MG63 (cell line): ENCODE data around the gene MYH10. TPM values are rescaled to one million over a fixed set of nuclear protein-coding genes. Genes with fewer than 3 reads are reported as not detected.

Experiments
- DNase-seq: peaks from one replicate; pipeline ENCODE4 v3.0.0-alpha.2; 2020
- H3K27me3 ChIP-seq: fragments of 250-450 bp; sonication (Bioruptor Pico); 2 replicates; pipeline ENCODE4 v1.5.1; 2020; ENCODE audit warnings: mild to moderate bottlenecking, moderate library complexity
- H3K36me3 ChIP-seq: fragments of 250-450 bp; sonication (Bioruptor Pico); 2 replicates; pipeline ENCODE4 v1.5.1; 2020; ENCODE audit warnings: mild to moderate bottlenecking, moderate library complexity
- H3K4me3 ChIP-seq: fragments of 250-450 bp; sonication (Bioruptor Pico); 2 replicates; pipeline ENCODE4 v1.5.1; 2020; ENCODE audit warnings: mild to moderate bottlenecking, moderate library complexity
- H3K9me3 ChIP-seq: fragments of 250-450 bp; sonication (Bioruptor Pico); 2 replicates; pipeline ENCODE4 v1.5.1; 2020; ENCODE audit warnings: mild to moderate bottlenecking, moderate library complexity
- total RNA-seq: library from RNA; depleted of rRNA; stranded (reverse); fragments of >200 nt; shearing (Covaris generic); gene quantifications from 2 replicates; pipeline ENCODE4 v1.2.3, GENCODE V29; 2014; ENCODE audit warnings: low replicate concordance

MYH10 gene
- total RNA-seq, 1 experiment from 2014 or later: 24.3 TPM

- Histone ChIP-seq H3K36me3 (peaks cover under 1% of the 10 kb centered on the region), H3K4me3 (no peak overlapping the region), H3K9me3 (no peaks in the 10 kb centered on the region), H3K27me3 (peaks cover 7% of the 10 kb centered on the region; the same call in 1 of the 2 replicates)
- no peak for DNase-seq
These were observed 2.4 kb downstream of the MYH10 start for GRCh38 chr17:8628172-8628571.

GRCh38 chr17:8623591-8623990 is 6.9 kb downstream of the MYH10 start:
- H3K36me3 ChIP-seq: peaks cover 12% of the 10 kb centered on the region
- H3K9me3 ChIP-seq: no peaks in the 10 kb centered on the region
- no peaks in the 10 kb centered on the region for H3K27me3 ChIP-seq
- H3K4me3 ChIP-seq: no peak overlapping the region
- no peak for DNase-seq

- Histone ChIP-seq H3K27me3 (no peaks in the 10 kb centered on the region), H3K4me3 (no peak overlapping the region), H3K36me3 (peaks cover 12% of the 10 kb centered on the region), H3K9me3 (no peaks in the 10 kb centered on the region)
- DNase-seq: no peak
These were observed 8.3 kb downstream of the MYH10 start for GRCh38 chr17:8622191-8622590.

- no peak overlapping the region for H3K4me3 ChIP-seq
These were observed 8.9 kb downstream of the MYH10 start for GRCh38 chr17:8621585-8621984.

GRCh38 chr17:8619294-8619693 is 11.2 kb downstream of the MYH10 start:
- no peak for DNase-seq
- H3K4me3 ChIP-seq: no peak overlapping the region
- H3K36me3 ChIP-seq: peaks cover 12% of the 10 kb centered on the region

More at GRCh38 chr17:8621585-8621984, 8.9 kb downstream of the MYH10 start:
- Histone ChIP-seq H3K36me3 (peaks cover 12% of the 10 kb centered on the region), H3K9me3 (no peaks in the 10 kb centered on the region), H3K27me3 (no peaks in the 10 kb centered on the region)
- no peak for DNase-seq

GRCh38 chr17:8618825-8619224 is 11.7 kb downstream of the MYH10 start:
- peaks cover 12% of the 10 kb centered on the region for H3K36me3 ChIP-seq

More at GRCh38 chr17:8619294-8619693, 11.2 kb downstream of the MYH10 start:
- Histone ChIP-seq H3K9me3 (no peaks in the 10 kb centered on the region), H3K27me3 (no peaks in the 10 kb centered on the region)

GRCh38 chr17:8614988-8615387 is 15.5 kb downstream of the MYH10 start:
- peaks cover 6% of the 10 kb centered on the region for H3K9me3 ChIP-seq
- H3K4me3 ChIP-seq: no peak overlapping the region
- H3K36me3 ChIP-seq: no peaks in the 10 kb centered on the region
- H3K27me3 ChIP-seq: no peaks in the 10 kb centered on the region
- DNase-seq: no peak

More at GRCh38 chr17:8618825-8619224, 11.7 kb downstream of the MYH10 start:
- no peak for DNase-seq
- Histone ChIP-seq H3K4me3 (no peak overlapping the region), H3K9me3 (no peaks in the 10 kb centered on the region), H3K27me3 (no peaks in the 10 kb centered on the region)

- DNase-seq: no peak
These were observed 18.8 kb downstream of the MYH10 start for GRCh38 chr17:8611619-8612298.

GRCh38 chr17:8611137-8611536 is 19.4 kb downstream of the MYH10 start:
- H3K4me3 ChIP-seq: no peak overlapping the region

More at GRCh38 chr17:8611619-8612298, 18.8 kb downstream of the MYH10 start:
- H3K9me3 ChIP-seq: peaks cover 6% of the 10 kb centered on the region
- H3K27me3 ChIP-seq: no peaks in the 10 kb centered on the region
- H3K4me3 ChIP-seq: no peak overlapping the region
- no peaks in the 10 kb centered on the region for H3K36me3 ChIP-seq

GRCh38 chr17:8610558-8610957 is 20.0 kb downstream of the MYH10 start:
- H3K9me3 ChIP-seq: peaks cover 6% of the 10 kb centered on the region
- no peaks in the 10 kb centered on the region for H3K36me3 ChIP-seq
- DNase-seq: no peak
- no peaks in the 10 kb centered on the region for H3K27me3 ChIP-seq
- H3K4me3 ChIP-seq: no peak overlapping the region

More at GRCh38 chr17:8611137-8611536, 19.4 kb downstream of the MYH10 start:
- H3K36me3 ChIP-seq: no peaks in the 10 kb centered on the region
- H3K27me3 ChIP-seq: no peaks in the 10 kb centered on the region
- peaks cover 6% of the 10 kb centered on the region for H3K9me3 ChIP-seq
- DNase-seq: no peak

GRCh38 chr17:8609910-8610309 is 20.6 kb downstream of the MYH10 start:
- no peak overlapping the region for H3K4me3 ChIP-seq
- DNase-seq: no peak
- H3K9me3 ChIP-seq: peaks cover 6% of the 10 kb centered on the region
- no peaks in the 10 kb centered on the region for H3K27me3 ChIP-seq
- H3K36me3 ChIP-seq: no peaks in the 10 kb centered on the region

GRCh38 chr17:8608001-8608400 is 22.5 kb downstream of the MYH10 start:
- no peaks in the 10 kb centered on the region for H3K36me3 ChIP-seq
- DNase-seq: no peak
- H3K9me3 ChIP-seq: peaks cover 6% of the 10 kb centered on the region
- no peaks in the 10 kb centered on the region for H3K27me3 ChIP-seq
- no peak overlapping the region for H3K4me3 ChIP-seq

- DNase-seq: no peak
- H3K4me3 ChIP-seq: no peak overlapping the region
These were observed 24.1 kb downstream of the MYH10 start for GRCh38 chr17:8606401-8606800.

GRCh38 chr17:8602679-8603078 is 27.8 kb downstream of the MYH10 start:
- DNase-seq: no peak
- no peak overlapping the region for H3K4me3 ChIP-seq

More at GRCh38 chr17:8606401-8606800, 24.1 kb downstream of the MYH10 start:
- no peaks in the 10 kb centered on the region for H3K27me3 ChIP-seq
- H3K36me3 ChIP-seq: no peaks in the 10 kb centered on the region
- peaks cover 6% of the 10 kb centered on the region for H3K9me3 ChIP-seq

GRCh38 chr17:8599351-8600011 is 31.0 kb downstream of the MYH10 start:
- Histone ChIP-seq H3K27me3 (no peaks in the 10 kb centered on the region), H3K9me3 (no peaks in the 10 kb centered on the region), H3K36me3 (peaks cover 2% of the 10 kb centered on the region; the same call in 1 of the 2 replicates), H3K4me3 (no peak overlapping the region)
- DNase-seq: no peak

More at GRCh38 chr17:8602679-8603078, 27.8 kb downstream of the MYH10 start:
- H3K36me3 ChIP-seq: peaks cover 2% of the 10 kb centered on the region; the same call in 1 of the 2 replicates
- H3K9me3 ChIP-seq: no peaks in the 10 kb centered on the region
- H3K27me3 ChIP-seq: no peaks in the 10 kb centered on the region

GRCh38 chr17:8598913-8599312 is 31.6 kb downstream of the MYH10 start:
- no peaks in the 10 kb centered on the region for H3K9me3 ChIP-seq
- H3K4me3 ChIP-seq: no peak overlapping the region
- peaks cover 2% of the 10 kb centered on the region; the same call in 1 of the 2 replicates for H3K36me3 ChIP-seq
- H3K27me3 ChIP-seq: no peaks in the 10 kb centered on the region
- no peak for DNase-seq

- Histone ChIP-seq H3K36me3 (no peaks in the 10 kb centered on the region), H3K9me3 (0 out of 2 replicates have a peak, but pooled peaks cover 2% of the 10 kb centered on the region), H3K27me3 (no peaks in the 10 kb centered on the region), H3K4me3 (no peak overlapping the region)
- no peak for DNase-seq
These were observed 36.7 kb downstream of the MYH10 start for GRCh38 chr17:8593830-8594229.
